MCF 10A (cell line): ENCODE results near the gene HCLS1. TPM values are rescaled to one million over a fixed set of nuclear protein-coding genes. Genes with fewer than 3 reads are reported as not detected.

Experiments used
- BruUV-seq: library from RNA; stranded (reverse); fragments of 400-500 nt; replicated peaks from 2 replicates; lab custom pipeline; 2021; lab: Mats Ljungman, UMichigan
- CTCF ChIA-PET: fragments of 300-600 bp; sonication (Branson Sonifier 250); formaldehyde crosslinking; extraction: SDS; loops from one replicate; lab custom pipeline; 2021; ENCODE audit warnings: antibody characterized with exemption, inconsistent platforms; lab: Yijun Ruan, JAX
- POLR2A ChIA-PET: fragments of 300-600, 350-650 bp; sonication (Branson Sonifier 250); formaldehyde crosslinking; extraction: SDS; loops from one replicate; lab custom pipeline; 2020; ENCODE audit warnings: antibody characterized with exemption, inconsistent platforms; lab: Yijun Ruan, JAX
- DNase-seq: peaks from one replicate; pipeline ENCODE4 v3.0.0-alpha.2; 2018; ENCODE audit not compliant: unreplicated experiment
- H3K27ac Mint-ChIP-seq: one replicate; pipeline ENCODE4 v1.8.0; 2022; ENCODE audit warnings: mild to moderate bottlenecking, low read depth, mixed read lengths; ENCODE audit not compliant: unreplicated experiment
- H3K27me3 Mint-ChIP-seq: one replicate; pipeline ENCODE4 v1.8.0; 2022; ENCODE audit warnings: mixed read lengths; ENCODE audit not compliant: insufficient read depth, unreplicated experiment
- H3K36me3 Mint-ChIP-seq: one replicate; pipeline ENCODE4 v1.8.0; 2022; ENCODE audit warnings: mild to moderate bottlenecking, moderate library complexity, mixed read lengths; ENCODE audit not compliant: insufficient read depth, unreplicated experiment
- H3K4me1 Mint-ChIP-seq: one replicate; pipeline ENCODE4 v1.8.0; 2022; ENCODE audit warnings: mixed read lengths; ENCODE audit not compliant: insufficient read depth, unreplicated experiment
- H3K4me3 Mint-ChIP-seq: one replicate; pipeline ENCODE4 v1.8.0; 2022; ENCODE audit warnings: mild to moderate bottlenecking, moderate library complexity, mixed read lengths; ENCODE audit not compliant: unreplicated experiment
- H3K9me3 Mint-ChIP-seq: one replicate; pipeline ENCODE4 v1.8.0; 2022; ENCODE audit warnings: mixed read lengths; ENCODE audit not compliant: unreplicated experiment
- intact Hi-C: fragments of 100-400 bp; cut with micrococcal nuclease; formaldehyde crosslinking; loops from 2 replicates; pipeline ENCODE4 v1.14.1; 2022
- total RNA-seq: library from RNA; stranded (reverse); gene quantifications from 2 replicates; pipeline ENCODE4 v1.2.3, GENCODE V29; 2022
- TF ChIP-seq, protein P1 (sequence below): fragments of 200-600 bp; IDR thresholded peaks from one replicate; pipeline ENCODE4 v1.8.0; 2022; ENCODE audit warnings: antibody characterized with exemption, mild to moderate bottlenecking; ENCODE audit not compliant: unreplicated experiment

The HCLS1 gene
- total RNA-seq, 1 experiment from 2014 or later = 1.6 TPM

DNA sequence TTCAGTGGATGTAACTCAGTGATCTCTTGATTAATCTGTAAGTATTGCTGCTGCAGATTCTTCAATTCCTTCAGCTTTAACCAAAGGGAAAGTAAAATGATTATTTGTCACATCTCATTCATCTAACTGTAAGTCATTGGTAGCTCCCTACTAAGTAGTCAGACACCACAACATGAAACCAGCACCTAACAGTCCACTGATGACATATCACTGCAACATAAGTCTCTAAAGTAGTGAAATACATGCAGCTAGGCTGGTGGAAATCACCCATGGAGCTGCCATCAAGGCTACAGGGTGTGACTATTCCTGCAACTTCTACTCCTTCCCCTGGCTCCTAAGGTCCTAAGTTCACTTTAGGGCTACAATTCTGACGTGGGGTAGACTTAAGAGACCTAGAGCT lies 21.1 kb upstream of the HCLS1 start:
- POLR2A ChIA-PET = interaction anchor here (1.0 to 1.7 kb wide), 6 partner anchors 10 to 66 kb away, joined by 3 to 6 read pairs (median 4); no protein-coding TSS in a partner anchor
- H3K36me3 Mint-ChIP-seq = peaks cover 76% of the 10 kb centered on the region
- no peaks in the 10 kb centered on the region for H3K4me1 Mint-ChIP-seq
- TF ChIP-seq, protein P1, sequence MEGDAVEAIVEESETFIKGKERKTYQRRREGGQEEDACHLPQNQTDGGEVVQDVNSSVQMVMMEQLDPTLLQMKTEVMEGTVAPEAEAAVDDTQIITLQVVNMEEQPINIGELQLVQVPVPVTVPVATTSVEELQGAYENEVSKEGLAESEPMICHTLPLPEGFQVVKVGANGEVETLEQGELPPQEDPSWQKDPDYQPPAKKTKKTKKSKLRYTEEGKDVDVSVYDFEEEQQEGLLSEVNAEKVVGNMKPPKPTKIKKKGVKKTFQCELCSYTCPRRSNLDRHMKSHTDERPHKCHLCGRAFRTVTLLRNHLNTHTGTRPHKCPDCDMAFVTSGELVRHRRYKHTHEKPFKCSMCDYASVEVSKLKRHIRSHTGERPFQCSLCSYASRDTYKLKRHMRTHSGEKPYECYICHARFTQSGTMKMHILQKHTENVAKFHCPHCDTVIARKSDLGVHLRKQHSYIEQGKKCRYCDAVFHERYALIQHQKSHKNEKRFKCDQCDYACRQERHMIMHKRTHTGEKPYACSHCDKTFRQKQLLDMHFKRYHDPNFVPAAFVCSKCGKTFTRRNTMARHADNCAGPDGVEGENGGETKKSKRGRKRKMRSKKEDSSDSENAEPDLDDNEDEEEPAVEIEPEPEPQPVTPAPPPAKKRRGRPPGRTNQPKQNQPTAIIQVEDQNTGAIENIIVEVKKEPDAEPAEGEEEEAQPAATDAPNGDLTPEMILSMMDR = no peak
- CTCF ChIA-PET = interaction anchor here (0.6 to 1.3 kb wide), 4 partner anchors 10 to 135 kb away, joined by 3 read pairs; no protein-coding TSS in a partner anchor
- intact Hi-C loops = no loop called here
- no peak overlapping the region for H3K4me3 Mint-ChIP-seq
- H3K9me3 Mint-ChIP-seq = peaks cover 7% of the 10 kb centered on the region
- no peaks in the 10 kb centered on the region for H3K27me3 Mint-ChIP-seq
- no TSS peak for BruUV-seq
- DNase-seq = no peak
- no peak overlapping the region for H3K27ac Mint-ChIP-seq

DNA sequence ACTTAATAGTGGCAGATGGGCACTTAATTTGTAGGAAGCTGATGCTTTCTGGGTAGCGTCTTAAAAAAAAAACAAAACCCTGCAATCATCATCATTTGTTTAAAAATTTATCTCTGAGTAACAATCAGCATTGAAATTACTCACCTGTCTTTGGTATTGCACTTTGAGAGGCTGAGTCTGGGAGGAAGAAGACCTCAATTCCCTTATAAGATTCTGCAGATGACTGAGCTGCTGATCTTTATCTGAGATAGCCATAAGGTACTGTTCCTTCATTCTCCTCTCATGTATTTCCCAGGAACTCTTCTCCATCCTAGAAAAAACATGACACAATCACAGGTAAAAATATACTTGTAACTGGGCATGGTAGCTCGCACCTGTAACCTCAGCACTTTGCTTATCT lies 16.4 kb upstream of the HCLS1 start:
- no peak for DNase-seq
- no peaks in the 10 kb centered on the region for H3K9me3 Mint-ChIP-seq
- CTCF ChIA-PET = interaction anchor here (1.2 kb wide), 1 partner anchor 131 kb away, joined by 3 read pairs; the partner anchor contains the start of gene POLQ
- H3K27me3 Mint-ChIP-seq = no peaks in the 10 kb centered on the region
- peaks cover 94% of the 10 kb centered on the region for H3K36me3 Mint-ChIP-seq
- H3K27ac Mint-ChIP-seq = no peak overlapping the region
- BruUV-seq = no TSS peak
- no peak overlapping the region for H3K4me3 Mint-ChIP-seq
- H3K4me1 Mint-ChIP-seq = no peaks in the 10 kb centered on the region
- TF ChIP-seq, protein P1 = no peak
- intact Hi-C loops = no loop called here
- POLR2A ChIA-PET = no interaction called here

DNA sequence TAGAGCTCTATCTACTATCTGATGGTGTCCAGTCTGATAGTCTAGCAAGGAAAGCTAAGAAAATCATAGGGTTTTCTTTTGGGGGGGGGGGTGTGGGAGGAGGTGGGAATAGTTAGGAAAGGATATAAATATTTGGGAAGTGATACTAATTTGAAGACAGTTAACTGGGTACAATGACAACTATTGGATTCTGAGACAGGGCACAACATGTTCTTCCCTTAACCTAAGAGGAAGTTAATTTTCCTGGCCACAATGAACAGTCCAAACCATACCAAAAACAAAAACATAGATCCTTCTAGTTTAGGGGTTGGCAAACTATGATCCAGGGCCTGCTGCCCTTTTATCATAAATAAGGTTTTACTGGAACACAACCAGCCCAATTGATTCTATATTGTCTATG lies 10.0 kb upstream of the HCLS1 start:
- POLR2A ChIA-PET = interaction anchor here (0.6 to 0.9 kb wide), 3 partner anchors 10 to 1410 kb away, joined by 3 read pairs; no protein-coding TSS in a partner anchor
- Mint-ChIP-seq H3K4me1 (no peaks in the 10 kb centered on the region), H3K27me3 (no peaks in the 10 kb centered on the region), H3K9me3 (no peaks in the 10 kb centered on the region), H3K36me3 (peaks cover 88% of the 10 kb centered on the region), H3K27ac (no peak overlapping the region), H3K4me3 (no peak overlapping the region)
- no peak for DNase-seq
- CTCF ChIA-PET = interaction anchor here (0.6 kb wide), 1 partner anchor 315 kb away, joined by 3 read pairs; no protein-coding TSS in a partner anchor
- TF ChIP-seq, protein P1 = no peak
- intact Hi-C loops = no loop called here
- BruUV-seq = no TSS peak

DNA sequence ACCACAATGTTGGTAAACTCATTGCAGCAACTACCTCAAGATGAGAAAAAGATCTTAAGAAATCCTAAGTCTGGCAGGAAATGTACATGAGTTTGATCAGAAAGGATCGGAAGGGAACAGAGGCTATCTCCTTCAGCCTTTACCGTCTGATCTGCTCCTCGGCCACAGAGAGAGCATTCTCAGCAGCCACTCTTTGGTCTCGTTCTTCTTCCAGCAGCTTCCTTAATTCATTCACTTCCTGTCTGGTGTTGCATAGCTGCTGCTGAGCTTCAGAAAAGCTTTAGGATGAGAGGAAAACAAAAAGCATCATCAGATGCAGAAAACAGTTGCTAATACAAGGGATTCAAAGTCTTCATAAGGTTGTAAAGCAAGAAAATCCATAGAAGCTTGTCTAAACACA lies 6.6 kb upstream of the HCLS1 start:
- BruUV-seq = no TSS peak
- Mint-ChIP-seq H3K9me3 (no peaks in the 10 kb centered on the region), H3K27me3 (no peaks in the 10 kb centered on the region), H3K4me1 (no peaks in the 10 kb centered on the region), H3K27ac (no peak overlapping the region), H3K36me3 (peaks cover 89% of the 10 kb centered on the region), H3K4me3 (no peak overlapping the region)
- no peak for DNase-seq
- TF ChIP-seq, protein P1 = no peak
- ChIA-PET POLR2A (interaction anchor here (1.0 kb wide), 2 partner anchors 14 to 17 kb away, joined by 3 to 4 read pairs; no protein-coding TSS in a partner anchor), CTCF (no interaction called here)
- intact Hi-C loops = no loop called here
